ENCODE results near the gene PARP9. TPM values are rescaled to one million over a fixed set of nuclear protein-coding genes. Genes with fewer than 3 reads are reported as not detected.

The PARP9 gene
- total RNA-seq, 1 donor from 2014 or later: 8.1 TPM

GRCh38 chr3:122589297-122589696 lies 25.2 kb upstream of the PARP9 start:
- intact Hi-C loops (cut with DNase I): no loop called here
- TF ChIP-seq CTCF (IDR thresholded peaks at IDR 0.05): no peak
- H3K4me3 ChIP-seq: no peak overlapping the region

GRCh38 chr3:122587572-122587971 lies 23.5 kb upstream of the PARP9 start:
- Histone ChIP-seq H3K27ac (no peak overlapping the region), H3K9me3 (peaks cover 0 to 4% of the 10 kb centered on the region in 2 donors), H3K4me3 (no peak overlapping the region), H3K27me3 (no peaks in the 10 kb centered on the region), H3K4me1 (no peaks in the 10 kb centered on the region), H3K36me3 (no peaks in the 10 kb centered on the region)
- DNase-seq (ENCODE audit: low spot score in 2 of 2): no peak
- no peak for TF ChIP-seq CTCF (IDR thresholded peaks at IDR 0.05)
- intact Hi-C loops (cut with DNase I): no loop called here

More at GRCh38 chr3:122589297-122589696, 25.2 kb upstream of the PARP9 start:
- Histone ChIP-seq H3K4me1 (no peaks in the 10 kb centered on the region), H3K27ac (no peak overlapping the region), H3K9me3 (no peaks in the 10 kb centered on the region), H3K27me3 (no peaks in the 10 kb centered on the region), H3K36me3 (no peaks in the 10 kb centered on the region)
- DNase-seq (ENCODE audit: low spot score in 2 of 2): no peak

GRCh38 chr3:122586773-122587485 lies 22.8 kb upstream of the PARP9 start:
- H3K4me3 ChIP-seq: no peak overlapping the region
- H3K27ac ChIP-seq: no peak overlapping the region
- H3K4me1 ChIP-seq: no peaks in the 10 kb centered on the region
- TF ChIP-seq CTCF (IDR thresholded peaks at IDR 0.05): no peak
- no peaks in the 10 kb centered on the region for H3K27me3 ChIP-seq
- H3K9me3 ChIP-seq: peaks cover 0 to 9% of the 10 kb centered on the region in 2 donors
- DNase-seq (ENCODE audit: low spot score in 2 of 2): no peak
- intact Hi-C loops (cut with DNase I): no loop called here
- no peaks in the 10 kb centered on the region for H3K36me3 ChIP-seq

GRCh38 chr3:122586098-122586497 lies 22.0 kb upstream of the PARP9 start:
- Histone ChIP-seq H3K4me1 (no peaks in the 10 kb centered on the region), H3K9me3 (peaks cover 0 to 17% of the 10 kb centered on the region in 2 donors), H3K36me3 (no peaks in the 10 kb centered on the region), H3K27ac (no peak overlapping the region), H3K4me3 (no peak overlapping the region), H3K27me3 (no peaks in the 10 kb centered on the region)
- no peak for DNase-seq (ENCODE audit: low spot score in 2 of 2)
- intact Hi-C loops (cut with DNase I): no loop called here
- TF ChIP-seq CTCF (IDR thresholded peaks at IDR 0.05): no peak

- H3K36me3 ChIP-seq: no peaks in the 10 kb centered on the region
These were observed 18.3 kb upstream of the PARP9 start for GRCh38 chr3:122582390-122582789.

More at GRCh38 chr3:122582390-122582789, 18.3 kb upstream of the PARP9 start:
- no peak for TF ChIP-seq CTCF (IDR thresholded peaks at IDR 0.05)
- Histone ChIP-seq H3K27me3 (no peaks in the 10 kb centered on the region), H3K27ac (no peak overlapping the region), H3K4me1 (peaks cover 0 to 4% of the 10 kb centered on the region in 2 donors), H3K9me3 (peaks cover 0 to 17% of the 10 kb centered on the region in 2 donors), H3K4me3 (no peak overlapping the region)
- intact Hi-C loops (cut with DNase I): no loop called here
- DNase-seq (ENCODE audit: low spot score in 2 of 2): no peak
